ENCODE data around the gene ECM2.

DNA sequence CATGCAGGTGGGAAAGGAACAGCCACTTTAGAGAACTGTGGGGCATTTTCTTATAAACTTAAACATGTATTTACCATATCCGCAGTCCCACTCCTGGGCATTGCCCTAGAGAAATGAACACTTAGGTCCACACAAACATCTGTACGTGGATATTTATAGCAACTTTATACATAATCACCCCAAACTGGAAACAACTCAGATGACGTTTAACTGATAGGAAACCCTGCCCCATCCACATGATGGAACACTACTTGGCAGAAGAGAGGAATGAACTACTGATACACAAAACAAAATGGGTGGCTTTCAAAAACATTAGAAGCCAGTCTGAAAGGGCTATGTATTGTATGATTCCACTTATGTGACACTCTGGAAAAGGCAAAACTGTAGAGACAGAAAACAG lies 22.4 kb downstream of the ECM2 start:
- TF ChIP-seq JUNB (CRISPR knock-in tag; IDR thresholded peaks at IDR 0.05; ENCODE audit: borderline replicate concordance) (no peak), ZFP36 (IDR thresholded peaks at IDR 0.05; ENCODE audit: borderline replicate concordance, low read depth, low read length, partially characterized antibody) (no peak), ZFP82 (CRISPR knock-in tag; IDR thresholded peaks at IDR 0.05; ENCODE audit: borderline replicate concordance) (no peak)
- TF ChIP-seq, protein P1, sequence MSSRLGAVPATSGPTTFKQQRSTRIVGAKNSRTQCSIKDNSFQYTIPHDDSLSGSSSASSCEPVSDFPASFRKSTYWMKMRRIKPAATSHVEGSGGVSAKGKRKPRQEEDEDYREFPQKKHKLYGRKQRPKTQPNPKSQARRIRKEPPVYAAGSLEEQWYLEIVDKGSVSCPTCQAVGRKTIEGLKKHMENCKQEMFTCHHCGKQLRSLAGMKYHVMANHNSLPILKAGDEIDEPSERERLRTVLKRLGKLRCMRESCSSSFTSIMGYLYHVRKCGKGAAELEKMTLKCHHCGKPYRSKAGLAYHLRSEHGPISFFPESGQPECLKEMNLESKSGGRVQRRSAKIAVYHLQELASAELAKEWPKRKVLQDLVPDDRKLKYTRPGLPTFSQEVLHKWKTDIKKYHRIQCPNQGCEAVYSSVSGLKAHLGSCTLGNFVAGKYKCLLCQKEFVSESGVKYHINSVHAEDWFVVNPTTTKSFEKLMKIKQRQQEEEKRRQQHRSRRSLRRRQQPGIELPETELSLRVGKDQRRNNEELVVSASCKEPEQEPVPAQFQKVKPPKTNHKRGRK (CRISPR knock-in tag; IDR thresholded peaks at IDR 0.05) = no peak

Measured in HepG2 (cell line).